ENCODE data around the gene LY6G5B.
A peak's percentile ranks its signal among the peaks of the same experiment; 100 is the strongest.

LY6G5B gene, protein sequence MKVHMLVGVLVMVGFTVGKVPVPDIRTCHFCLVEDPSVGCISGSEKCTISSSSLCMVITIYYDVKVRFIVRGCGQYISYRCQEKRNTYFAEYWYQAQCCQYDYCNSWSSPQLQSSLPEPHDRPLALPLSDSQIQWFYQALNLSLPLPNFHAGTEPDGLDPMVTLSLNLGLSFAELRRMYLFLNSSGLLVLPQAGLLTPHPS

DNA sequence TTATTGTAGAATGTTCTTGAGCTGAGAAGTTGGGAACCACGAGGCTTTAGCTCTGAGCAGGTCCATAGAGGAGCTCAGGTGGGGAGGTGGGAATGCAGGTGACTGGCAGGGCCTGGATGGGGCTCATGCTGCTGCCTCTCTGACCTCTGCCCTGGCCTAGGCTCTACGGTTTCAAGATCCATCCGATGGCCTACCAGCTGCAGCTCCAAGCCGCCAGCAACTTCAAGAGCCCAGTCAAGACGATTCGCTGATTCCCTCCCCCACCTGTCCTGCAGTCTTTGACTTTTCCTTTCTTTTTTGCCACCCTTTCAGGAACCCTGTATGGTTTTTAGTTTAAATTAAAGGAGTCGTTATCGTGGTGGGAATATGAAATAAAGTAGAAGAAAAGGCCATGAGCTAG is at the start of gene LY6G5B:
TSS of gene LY6G5B (plus strand) at position 301 of the 400 bp plus-strand sequence. CDS start 975 bp downstream, outside the sequence.
- no peak for DNase-seq (ENCODE audit: low read depth in 2 of 2)

DNA sequence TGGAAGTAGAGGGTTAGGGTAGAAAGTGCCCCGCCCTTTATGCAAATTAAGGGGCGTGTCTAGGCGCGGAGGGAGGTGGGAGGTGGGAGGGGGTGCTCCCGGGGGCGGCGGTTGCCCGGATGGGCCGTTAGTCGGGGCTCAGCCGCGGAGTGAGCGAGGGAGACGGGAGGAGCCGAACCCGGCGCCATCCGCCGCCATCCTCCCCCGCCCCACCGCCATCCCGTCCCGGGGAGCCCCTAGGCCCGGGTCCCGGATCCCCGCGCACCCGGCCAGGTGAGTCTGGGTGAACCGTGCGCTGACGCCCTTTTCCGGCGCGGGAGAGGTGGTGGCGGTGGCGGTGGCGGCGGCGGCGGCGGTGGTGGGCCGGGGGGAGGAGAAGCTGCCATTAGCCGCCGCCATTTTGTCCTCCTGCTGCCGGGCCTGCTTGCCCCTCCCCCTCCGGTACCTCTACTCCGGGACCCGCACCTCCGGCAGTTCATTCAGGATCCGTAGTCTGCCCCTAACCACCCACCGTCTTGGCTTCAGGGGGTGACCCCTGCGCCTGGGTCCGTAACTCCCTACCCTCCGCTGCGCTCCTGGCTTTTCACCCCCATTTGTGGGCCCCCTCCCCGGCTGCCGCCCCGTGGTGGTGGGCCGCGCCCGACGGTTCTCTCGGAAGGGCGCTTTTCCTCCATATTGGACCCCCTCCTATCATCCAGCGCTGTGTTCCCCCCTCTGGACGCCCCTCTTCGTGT is 49.0 kb upstream of the LY6G5B start, which contains the start of gene PRRC2A:
TSS of gene PRRC2A (plus strand) at position 130 of the 734 bp plus-strand sequence. CDS start 2,075 bp downstream, outside the sequence.
- peak; percentile 92 to 94 for DNase-seq (ENCODE audit: low read depth in 2 of 2)

DNA sequence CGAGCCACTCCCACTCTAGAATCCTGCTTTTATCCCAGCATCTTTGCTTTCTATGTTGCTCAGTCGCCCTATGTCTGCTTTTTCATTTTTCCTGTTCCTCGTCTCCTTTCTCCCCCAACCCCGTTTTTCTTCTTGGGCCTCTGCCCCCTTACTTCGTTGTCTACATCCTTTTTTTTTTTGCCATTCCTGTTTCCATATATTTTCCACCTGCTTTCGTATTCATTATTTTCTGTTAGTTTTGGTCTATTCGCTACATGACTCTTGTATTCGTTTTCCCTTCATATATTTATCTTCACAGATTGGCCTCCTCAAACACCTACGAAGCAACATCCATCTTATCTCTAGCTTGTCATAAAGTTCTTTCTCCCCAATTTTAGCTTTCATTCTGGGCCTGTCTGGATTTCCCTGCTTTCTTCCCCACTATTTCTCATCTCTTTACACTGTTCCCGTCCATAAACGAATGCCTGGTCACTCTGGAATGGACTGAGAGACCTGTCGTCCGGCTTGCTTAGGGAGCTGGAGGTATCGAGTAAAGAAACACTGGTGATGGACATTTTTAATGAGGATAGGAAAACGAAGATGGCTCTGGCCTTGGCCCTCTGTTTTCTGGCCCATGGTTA is 48.3 kb upstream of the LY6G5B start:
- DNase-seq (ENCODE audit: low read depth in 2 of 2) = no peak

DNA sequence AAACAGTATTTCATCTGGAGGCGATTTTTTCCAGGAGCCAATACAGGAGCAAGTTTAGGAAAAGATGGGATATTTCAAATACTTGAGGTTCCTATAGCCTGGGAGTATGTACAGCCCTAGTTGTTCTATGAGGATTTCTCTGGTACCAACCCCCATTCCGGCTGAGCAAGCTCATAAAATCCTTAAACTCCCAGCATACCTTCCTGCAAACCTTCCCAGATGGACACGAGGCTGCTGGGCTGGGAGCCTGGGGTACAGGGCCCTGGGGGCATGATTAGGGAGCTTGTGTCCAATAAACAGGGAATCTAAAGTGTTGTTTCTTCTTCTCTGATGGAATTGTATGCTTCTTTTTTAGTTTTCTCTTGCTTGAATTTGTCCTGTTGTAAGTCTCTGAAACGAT is 47.8 kb upstream of the LY6G5B start:
- DNase-seq (ENCODE audit: low read depth in 2 of 2) = no peak

DNA sequence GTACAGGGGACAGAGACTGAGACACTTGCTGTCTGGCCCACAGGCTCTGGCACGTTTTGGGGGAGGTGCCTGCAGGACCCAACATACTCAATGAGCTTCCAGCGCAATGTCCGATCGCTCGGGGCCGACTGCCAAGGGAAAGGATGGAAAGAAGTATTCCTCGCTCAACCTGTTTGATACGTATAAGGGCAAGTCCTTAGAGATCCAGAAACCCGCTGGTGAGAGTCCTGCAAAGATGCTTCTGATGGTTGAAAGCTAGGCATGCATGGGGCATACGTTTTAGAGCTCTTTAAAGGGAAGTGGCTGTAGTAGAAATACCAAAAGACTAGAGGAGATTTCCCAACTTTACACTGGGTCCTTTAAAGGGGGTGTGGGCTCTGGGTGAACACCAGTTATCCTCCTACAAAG is 47.1 kb upstream of the LY6G5B start:
- no peak for DNase-seq (ENCODE audit: low read depth in 2 of 2)

DNA sequence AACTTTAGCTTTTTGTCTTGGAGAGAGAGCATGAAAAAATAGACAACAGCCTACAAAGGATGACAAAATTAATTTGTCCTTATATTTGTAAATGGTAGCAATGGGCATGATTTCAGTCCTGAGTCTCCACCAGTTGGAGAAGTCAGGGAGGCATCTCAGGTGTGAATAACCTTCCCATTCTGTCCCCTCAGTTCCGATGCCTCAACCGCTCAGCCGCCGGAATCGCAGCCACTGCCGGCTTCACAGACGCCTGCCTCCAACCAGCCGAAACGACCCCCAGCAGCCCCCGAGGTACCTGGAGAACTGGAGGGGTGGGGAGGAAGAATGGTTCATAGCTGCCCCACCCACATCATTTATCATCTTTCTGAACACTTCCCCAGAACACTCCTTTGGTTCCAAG is 45.7 kb upstream of the LY6G5B start:
- no peak for DNase-seq (ENCODE audit: low read depth in 2 of 2)

DNA sequence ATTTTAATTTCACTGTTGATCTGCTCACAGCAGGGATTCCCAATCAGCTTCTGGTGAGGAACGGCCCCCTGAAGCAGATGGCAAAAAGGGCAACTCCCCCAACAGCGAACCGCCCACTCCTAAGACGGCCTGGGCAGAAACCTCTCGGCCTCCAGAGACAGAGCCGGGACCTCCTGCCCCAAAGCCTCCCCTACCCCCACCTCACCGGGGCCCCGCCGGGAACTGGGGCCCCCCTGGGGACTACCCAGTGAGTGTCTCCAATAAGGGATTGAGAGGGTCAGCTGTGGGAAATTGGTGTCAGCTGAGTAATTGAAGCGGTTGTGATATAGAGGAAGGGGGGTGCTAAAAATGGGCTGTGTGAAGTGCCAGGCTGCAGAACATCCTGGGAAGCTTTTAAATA is 42.8 kb upstream of the LY6G5B start:
- no peak for DNase-seq (ENCODE audit: low read depth in 2 of 2)

DNA sequence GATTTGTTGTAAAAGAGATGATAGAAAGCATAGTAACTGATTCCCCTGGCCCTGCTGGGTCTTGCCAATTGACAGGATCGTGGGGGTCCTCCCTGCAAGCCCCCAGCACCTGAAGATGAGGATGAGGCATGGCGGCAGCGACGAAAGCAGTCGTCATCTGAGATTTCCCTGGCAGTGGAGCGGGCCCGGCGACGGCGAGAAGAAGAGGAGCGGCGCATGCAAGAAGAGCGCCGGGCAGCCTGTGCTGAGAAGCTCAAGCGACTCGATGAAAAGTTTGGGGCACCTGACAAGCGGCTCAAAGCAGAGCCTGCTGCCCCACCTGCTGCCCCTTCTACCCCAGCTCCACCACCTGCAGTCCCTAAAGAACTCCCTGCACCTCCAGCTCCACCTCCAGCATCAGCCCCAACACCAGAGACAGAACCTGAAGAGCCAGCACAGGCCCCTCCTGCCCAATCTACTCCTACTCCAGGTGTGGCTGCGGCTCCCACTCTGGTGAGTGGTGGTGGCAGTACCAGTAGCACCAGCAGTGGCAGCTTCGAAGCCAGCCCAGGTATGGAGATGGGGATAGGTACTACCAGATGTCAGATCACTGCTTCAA is 42.0 kb upstream of the LY6G5B start:
- no peak for DNase-seq (ENCODE audit: low read depth in 2 of 2)

DNA sequence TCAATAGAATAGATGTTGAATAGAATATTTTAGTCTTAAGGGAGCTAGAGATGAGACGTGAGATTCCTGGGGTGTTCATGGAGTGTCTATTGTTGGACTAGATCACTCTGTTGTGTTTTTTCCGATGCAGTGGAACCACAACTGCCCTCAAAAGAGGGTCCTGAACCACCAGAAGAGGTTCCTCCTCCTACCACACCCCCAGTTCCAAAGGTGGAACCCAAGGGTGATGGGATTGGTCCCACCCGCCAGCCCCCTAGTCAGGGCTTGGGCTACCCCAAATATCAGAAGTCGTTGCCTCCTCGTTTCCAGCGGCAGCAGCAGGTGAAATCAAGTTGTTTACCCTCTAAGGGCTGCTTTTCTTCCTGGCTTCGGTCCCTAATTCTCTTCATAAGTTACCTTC is 40.8 kb upstream of the LY6G5B start:
- DNase-seq (ENCODE audit: low read depth in 2 of 2) = no peak

DNA sequence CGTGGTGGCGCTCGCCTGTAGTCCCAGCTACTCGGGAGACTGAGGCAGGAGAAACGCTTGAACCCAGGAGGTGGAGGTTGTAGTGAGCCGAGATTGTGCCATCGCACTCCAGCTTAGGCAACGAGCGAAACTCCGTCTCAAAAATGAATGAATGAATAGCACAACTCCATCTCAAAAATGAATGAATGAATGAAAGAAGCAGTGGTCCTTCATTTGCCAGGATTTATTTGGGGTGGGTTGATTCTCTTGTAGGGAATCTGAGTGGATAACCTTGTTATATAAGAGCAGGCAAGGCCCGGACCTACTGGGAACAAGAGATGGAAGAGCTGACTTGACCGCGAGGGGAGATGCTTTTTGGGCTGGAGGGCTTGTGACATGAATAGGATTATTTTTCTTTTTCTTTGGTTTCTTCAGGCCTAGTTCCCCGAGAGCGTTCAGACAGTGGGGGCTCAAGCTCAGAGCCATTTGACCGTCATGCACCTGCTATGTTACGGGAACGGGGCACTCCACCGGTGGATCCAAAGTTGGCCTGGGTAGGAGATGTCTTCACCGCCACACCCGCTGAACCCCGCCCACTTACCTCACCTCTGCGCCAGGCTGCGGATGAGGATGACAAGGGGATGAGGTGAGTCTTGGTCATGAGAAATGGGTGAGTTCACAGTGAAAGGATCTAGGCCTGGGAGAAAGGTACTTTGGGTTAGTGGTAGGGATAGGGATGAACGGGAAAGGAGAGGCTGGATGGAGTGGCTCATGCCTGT is 39.4 kb upstream of the LY6G5B start:
- DNase-seq (ENCODE audit: low read depth in 2 of 2) = no peak

DNA sequence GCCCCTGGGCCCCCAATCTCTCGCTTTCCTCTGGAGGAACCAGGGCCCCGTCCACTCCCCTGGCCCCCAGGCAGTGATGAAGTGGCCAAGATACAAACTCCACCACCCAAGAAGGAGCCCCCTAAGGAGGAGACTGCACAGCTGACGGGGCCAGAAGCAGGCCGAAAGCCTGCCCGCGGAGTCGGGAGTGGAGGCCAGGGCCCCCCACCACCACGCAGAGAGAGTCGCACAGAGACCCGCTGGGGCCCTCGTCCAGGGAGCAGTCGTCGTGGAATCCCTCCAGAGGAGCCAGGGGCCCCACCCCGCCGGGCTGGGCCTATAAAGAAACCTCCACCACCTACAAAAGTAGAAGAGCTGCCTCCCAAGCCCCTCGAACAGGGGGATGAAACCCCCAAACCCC is 38.6 kb upstream of the LY6G5B start:
- no peak for DNase-seq (ENCODE audit: low read depth in 2 of 2)

DNA sequence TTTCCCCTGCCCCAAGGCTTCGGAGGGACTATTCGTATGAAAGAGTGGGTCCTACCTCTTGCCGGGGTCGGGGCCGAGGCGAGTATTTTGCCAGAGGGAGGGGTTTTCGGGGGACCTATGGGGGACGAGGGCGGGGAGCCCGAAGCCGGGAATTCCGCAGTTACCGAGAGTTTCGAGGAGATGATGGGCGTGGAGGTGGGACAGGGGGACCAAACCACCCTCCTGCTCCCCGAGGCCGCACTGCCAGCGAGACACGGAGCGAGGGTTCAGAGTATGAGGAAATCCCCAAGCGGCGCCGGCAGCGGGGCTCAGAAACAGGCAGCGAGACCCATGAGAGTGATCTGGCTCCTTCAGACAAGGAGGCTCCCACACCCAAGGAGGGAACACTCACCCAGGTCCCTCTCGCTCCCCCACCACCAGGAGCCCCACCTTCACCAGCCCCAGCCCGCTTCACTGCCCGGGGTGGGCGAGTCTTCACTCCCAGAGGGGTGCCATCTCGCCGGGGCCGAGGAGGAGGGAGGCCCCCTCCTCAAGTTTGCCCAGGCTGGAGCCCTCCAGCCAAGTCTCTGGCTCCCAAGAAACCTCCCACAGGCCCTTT is 38.0 kb upstream of the LY6G5B start:
- no peak for DNase-seq (ENCODE audit: low read depth in 2 of 2)

DNA sequence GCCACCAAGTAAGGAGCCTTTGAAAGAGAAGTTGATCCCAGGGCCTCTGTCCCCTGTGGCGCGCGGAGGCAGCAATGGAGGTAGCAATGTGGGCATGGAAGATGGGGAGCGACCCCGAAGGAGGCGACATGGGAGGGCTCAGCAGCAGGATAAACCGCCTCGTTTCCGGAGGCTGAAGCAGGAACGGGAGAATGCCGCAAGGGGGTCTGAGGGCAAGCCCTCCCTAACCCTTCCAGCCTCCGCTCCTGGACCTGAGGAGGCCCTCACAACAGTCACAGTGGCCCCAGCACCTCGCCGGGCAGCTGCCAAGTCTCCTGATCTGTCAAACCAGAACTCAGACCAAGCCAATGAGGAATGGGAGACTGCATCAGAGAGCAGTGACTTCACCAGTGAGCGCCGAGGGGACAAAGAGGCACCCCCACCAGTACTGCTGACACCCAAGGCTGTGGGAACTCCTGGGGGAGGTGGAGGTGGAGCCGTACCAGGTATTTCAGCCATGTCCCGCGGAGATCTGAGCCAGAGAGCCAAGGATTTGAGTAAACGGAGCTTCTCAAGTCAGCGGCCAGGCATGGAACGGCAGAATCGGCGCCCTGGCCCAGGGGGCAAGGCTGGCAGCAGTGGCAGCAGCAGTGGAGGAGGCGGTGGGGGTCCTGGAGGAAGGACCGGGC is 37.4 kb upstream of the LY6G5B start:
- no peak for DNase-seq (ENCODE audit: low read depth in 2 of 2)

DNA sequence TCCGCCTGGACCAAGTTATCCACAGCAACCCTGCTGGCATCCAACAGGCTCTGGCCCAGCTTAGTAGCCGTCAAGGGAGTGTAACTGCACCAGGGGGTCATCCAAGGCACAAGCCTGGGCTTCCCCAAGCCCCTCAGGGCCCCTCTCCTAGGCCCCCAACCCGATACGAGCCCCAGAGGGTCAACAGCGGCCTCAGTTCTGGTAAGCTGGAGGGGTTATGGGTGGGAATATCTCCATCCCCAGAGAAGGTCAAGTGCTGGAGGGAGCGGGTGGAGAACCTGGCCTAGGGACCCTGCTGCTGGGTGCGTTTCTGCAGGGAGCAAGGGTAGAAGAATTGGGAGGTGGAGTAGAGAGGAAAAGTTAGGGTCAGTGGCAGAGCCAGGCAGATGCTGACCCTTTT is 36.3 kb upstream of the LY6G5B start:
- no peak for DNase-seq (ENCODE audit: low read depth in 2 of 2)

DNA sequence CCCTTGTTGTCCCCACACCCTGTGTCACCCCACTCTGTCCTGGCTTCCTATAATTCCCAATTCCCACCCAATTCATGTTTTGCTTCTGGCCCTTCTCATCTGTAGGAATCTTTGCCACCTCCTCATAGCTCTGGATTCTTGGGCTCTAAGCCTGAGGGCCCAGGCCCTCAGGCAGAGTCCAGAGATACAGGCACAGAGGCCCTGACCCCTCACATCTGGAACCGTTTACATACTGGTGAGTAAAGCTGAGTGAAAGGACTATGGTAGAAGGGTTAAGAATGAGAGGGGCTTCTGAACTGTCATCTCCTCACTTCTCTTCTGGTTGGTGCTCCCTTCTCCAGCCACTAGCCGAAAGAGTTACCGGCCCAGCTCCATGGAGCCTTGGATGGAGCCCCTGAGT is 35.6 kb upstream of the LY6G5B start:
- no peak for DNase-seq (ENCODE audit: low read depth in 2 of 2)

DNA sequence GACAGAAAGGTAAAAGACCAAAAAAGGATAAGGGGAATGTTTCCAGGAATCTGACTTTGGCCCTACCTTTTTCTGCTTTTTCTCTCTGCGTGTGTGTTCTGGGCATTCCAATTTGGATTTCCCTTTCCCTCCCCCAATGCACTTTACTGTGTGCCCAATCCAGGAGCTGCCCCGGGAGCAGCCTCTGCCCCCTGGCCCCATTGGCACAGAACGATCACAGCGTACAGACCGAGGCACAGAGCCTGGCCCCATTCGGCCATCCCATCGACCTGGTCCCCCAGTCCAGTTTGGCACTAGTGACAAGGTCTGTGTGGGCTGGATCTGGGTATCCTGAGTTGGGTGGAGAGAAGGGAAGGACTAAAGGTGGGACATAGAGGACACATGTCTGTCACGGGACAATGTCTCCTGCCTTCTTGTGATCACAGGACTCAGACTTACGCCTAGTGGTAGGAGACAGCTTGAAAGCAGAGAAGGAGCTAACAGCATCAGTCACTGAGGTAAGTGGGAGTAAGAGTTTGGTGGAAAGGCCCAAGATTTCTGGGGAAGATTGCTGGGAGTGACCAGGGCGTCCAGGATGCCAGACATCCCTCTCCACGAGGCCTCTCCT is 34.7 kb upstream of the LY6G5B start:
- DNase-seq (ENCODE audit: low read depth in 2 of 2) = no peak

DNA sequence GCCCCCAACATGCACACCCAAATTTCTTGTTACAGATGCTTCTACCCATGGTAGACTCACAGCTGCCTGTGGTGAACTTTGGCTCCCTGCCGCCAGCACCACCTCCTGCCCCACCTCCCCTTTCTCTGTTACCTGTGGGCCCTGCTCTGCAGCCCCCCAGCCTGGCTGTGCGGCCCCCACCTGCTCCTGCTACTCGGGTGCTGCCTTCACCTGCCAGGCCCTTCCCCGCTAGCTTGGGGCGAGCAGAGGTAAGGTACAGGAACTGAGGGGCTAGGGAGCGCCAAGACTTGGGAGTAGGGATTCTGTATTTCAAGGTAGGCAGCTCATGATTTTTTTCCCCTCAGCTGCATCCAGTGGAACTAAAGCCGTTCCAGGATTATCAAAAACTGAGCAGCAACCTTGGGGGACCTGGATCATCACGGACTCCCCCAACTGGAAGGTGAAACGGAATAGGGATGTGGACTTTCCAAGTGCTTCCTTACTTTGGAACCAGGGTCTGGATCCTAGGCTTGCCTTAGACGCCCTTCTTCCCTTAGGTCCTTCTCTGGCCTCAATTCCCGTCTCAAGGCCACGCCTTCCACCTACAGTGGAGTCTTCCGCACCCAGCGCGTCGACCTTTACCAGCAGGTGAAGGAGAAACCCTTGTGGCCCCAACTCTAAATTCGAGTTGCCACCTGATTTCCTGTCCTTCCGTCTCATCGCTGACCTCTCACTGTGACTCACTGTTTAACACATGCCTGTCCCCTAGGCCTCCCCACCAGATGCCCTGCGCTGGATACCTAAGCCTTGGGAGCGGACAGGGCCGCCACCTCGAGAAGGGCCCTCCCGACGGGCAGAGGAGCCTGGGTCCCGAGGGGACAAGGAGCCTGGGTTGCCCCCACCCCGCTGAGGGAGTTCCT is 32.8 kb upstream of the LY6G5B start:
- DNase-seq (ENCODE audit: low read depth in 2 of 2) = no peak

DNA sequence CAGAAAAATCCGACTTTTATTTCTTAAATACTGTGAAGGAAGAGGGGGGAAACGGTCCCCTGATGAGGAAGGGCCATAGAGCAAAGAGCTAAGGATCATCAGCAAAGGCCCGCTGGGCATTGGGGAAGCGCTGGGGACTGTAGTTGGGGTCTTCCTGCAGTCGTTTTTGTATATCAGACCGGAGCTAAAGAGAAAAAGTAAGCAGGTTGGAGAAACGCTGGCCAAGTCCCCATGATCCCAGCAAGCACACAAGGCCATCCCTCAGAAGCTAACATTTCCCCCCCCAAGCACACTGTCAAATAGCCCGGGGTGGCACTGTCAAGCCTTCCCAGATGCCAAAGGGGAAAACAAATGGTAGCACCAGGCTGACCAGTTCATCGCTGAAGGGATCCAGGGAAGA is 30.7 kb upstream of the LY6G5B start:
- no peak for DNase-seq (ENCODE audit: low read depth in 2 of 2)

DNA sequence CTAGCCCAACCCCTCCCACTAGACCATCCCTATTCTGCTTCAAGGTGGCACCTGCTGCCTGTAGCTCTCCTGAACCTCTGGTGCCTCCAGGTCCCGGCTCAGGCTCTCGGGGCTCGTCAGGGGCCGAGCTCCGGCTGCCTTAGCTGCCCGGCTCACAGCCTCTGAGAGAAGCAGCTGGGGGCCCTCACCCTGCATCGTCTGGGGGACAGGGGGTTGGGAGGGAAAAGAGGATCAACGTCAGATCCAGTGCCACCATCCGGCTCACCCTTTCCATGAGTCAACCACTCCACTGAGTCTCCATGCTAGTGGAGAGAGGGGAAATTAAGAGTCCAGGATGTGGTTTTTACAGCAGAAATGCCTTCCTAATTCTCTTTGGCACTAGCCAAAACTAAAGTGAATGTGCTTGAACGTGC is 30.3 kb upstream of the LY6G5B start:
- no peak for DNase-seq (ENCODE audit: low read depth in 2 of 2)

DNA sequence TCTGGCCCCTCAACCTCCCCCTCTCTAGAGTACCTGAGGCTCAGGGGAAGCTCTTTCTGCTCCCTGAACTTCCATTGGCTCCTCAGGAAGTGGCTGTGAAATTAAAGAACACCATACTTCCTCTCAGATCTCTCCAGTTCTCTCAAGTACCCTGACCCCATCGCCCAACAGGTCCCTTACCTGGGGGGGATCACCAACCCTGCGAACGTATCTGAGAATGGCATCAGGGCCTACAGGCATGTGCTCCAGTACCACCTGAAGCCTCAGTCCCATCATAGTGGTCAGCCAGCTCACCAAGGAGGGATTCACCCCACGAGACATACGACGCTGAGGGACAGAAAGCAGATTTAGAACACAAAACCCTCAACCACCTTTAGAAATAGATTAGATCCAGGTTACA is 29.2 kb upstream of the LY6G5B start:
- no peak for DNase-seq (ENCODE audit: low read depth in 2 of 2)
